Right cardiac atrium (tissue), 5 donors: ENCODE results near the gene LRMDA. TPM values are rescaled to one million over a fixed set of nuclear protein-coding genes. Genes with fewer than 3 reads are reported as not detected.
A peak's percentile ranks its signal among the peaks of the same experiment; 100 is the strongest.

Source experiments
- ATAC-seq, 2 donors: fragments of 200-7000 bp; cut with Tn5 transposase; one replicate each; pipeline versions ENCODE4 v1.8.0 to v1.9.1; 2020; ENCODE audit warnings: moderate library complexity in 2 of 2, mild to moderate bottlenecking in 1 of 2
- DNase-seq, 3 donors: peaks; one replicate each; pipeline ENCODE4 v3.0.0-alpha.2; 2020
- H3K27ac ChIP-seq: one replicate; pipeline ENCODE4 v1.5.1; 2013; ENCODE audit warnings: mild to moderate bottlenecking, low read length, control low read depth, moderate library complexity
- H3K27me3 ChIP-seq: one replicate; pipeline ENCODE4 v1.6.1; 2013; ENCODE audit not compliant: control insufficient read depth, insufficient read depth
- H3K4me1 ChIP-seq: one replicate; pipeline ENCODE4 v1.6.1; 2013; ENCODE audit warnings: low read length; ENCODE audit not compliant: control insufficient read depth, insufficient read depth
- H3K4me3 ChIP-seq: one replicate; pipeline ENCODE4 v1.5.1; 2013; ENCODE audit warnings: low read length, control low read depth
- H3K9me3 ChIP-seq: one replicate; pipeline ENCODE4 v1.6.1; 2013; ENCODE audit warnings: low read length; ENCODE audit not compliant: control insufficient read depth
- WGBS: extraction: QIAGEN DNeasy Blood & Tissue Kit; methylation state at CpG from one replicate; pipeline ENCODE4 v1.1.7; 2013; 5-methylcytosine and 5-hydroxymethylcytosine counted together
- intact Hi-C, 4 donors: fragments of 100-400 bp; cut with DNase I; formaldehyde crosslinking; loops; one replicate each; pipeline versions ENCODE4 v1.11.0 to v1.14.0; 2022 to 2023
- polyA plus RNA-seq: library from polyadenylated mRNA; stranded (reverse); fragments of 200-250 nt; gene quantifications from one replicate; pipeline ENCODE4 v1.2.3, GENCODE V29; 2013
- total RNA-seq, 4 donors: library from RNA; stranded (reverse); fragmentation: NEBNext Ultra II Directional; extraction: Animal tissue kit (Norgen Biotek cat#: 25700); gene quantifications; one replicate each; pipeline ENCODE4 v1.2.1, GENCODE V29; 2021
- donor health status: healthy with polysubstance abuse.
- donor health status: DM: no; HTN: yes; CAD: no.
- donor health status: DM: no; HTN: no; CAD: no.
- donor health status: DM: no; HTN: yes; CAD: no; lungs with severe emphysema.
- donor health status: DM: yes; HTN: yes; CAD: no.

LRMDA gene
- total and polyA plus RNA-seq, 5 donors = 42.7 to 97.9 (median 48.8) TPM

DNA sequence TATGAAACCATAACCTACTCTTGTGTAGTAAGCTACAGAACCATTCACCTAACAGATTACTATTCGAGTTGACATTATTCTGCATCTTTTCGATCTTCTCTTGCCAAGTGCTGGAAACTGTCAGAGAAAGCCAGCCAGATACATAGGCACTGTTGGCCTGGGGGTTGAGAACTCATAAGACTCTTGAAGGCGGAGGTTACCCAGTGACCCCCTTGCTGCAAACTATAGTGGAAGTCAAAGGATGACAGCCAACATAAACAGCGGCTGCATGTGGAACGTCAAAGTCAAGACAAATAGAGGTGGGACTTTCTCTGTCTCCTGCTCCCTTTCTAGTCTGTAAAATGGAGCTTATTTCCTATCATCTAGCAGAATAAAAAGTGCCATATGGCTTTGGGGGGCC, 394.2 kb downstream of the LRMDA start:
- DNase-seq = no peak
- 80% methylated on average over 5 of the region's 5 CpGs for WGBS
- no peak for ATAC-seq
- Histone ChIP-seq H3K9me3 (no peaks in the 10 kb centered on the region), H3K4me1 (peaks cover 2% of the 10 kb centered on the region), H3K4me3 (no peak overlapping the region), H3K27ac (no peak overlapping the region), H3K27me3 (no peaks in the 10 kb centered on the region)
- intact Hi-C loops = no loop called here

DNA sequence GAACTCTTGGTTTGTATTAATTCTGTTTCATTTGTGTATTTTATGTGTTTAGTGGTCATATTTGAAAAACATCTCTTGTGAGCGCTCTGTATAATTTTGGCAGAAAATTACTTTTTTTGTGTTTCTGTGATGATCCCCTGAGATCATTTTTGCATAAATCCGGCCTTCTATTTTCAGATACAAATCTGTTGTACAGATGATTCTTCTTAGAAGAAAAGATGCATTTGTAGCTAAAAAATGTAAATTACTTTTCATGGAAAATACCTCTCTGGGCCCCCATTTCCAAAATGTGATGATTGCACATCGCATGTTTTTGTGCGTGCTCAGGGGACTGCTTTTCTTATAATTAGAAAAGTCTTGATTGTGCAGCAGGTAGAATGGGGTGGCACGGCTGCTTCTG, 395.4 kb downstream of the LRMDA start:
- no peak for ATAC-seq
- intact Hi-C loops = no loop called here
- WGBS = 72% methylated on average over 5 of the region's 5 CpGs

GRCh38 chr10:75827587-75828021, 396.2 kb downstream of the LRMDA start:
- Histone ChIP-seq H3K4me3 (no peak overlapping the region), H3K27me3 (no peaks in the 10 kb centered on the region), H3K27ac (no peak overlapping the region), H3K9me3 (no peaks in the 10 kb centered on the region), H3K4me1 (peaks cover 2% of the 10 kb centered on the region)
- DNase-seq (no peak), ATAC-seq (no peak)
- WGBS = 79% methylated on average over 5 of the region's 5 CpGs
- intact Hi-C loops = no loop called here

More for the DNA sequence above, 395.4 kb downstream of the LRMDA start:
- Histone ChIP-seq H3K9me3 (no peaks in the 10 kb centered on the region), H3K4me1 (peaks cover 2% of the 10 kb centered on the region), H3K4me3 (no peak overlapping the region), H3K27me3 (no peaks in the 10 kb centered on the region), H3K27ac (no peak overlapping the region)
- DNase-seq = no peak

GRCh38 chr10:75828413-75828812, 397.0 kb downstream of the LRMDA start:
- Histone ChIP-seq H3K9me3 (no peaks in the 10 kb centered on the region), H3K27ac (no peak overlapping the region), H3K27me3 (no peaks in the 10 kb centered on the region), H3K4me1 (peaks cover 2% of the 10 kb centered on the region), H3K4me3 (no peak overlapping the region)
- no peak for ATAC-seq
- 81% methylated on average over 3 of the region's 3 CpGs for WGBS
- intact Hi-C loops = no loop called here
- DNase-seq = no peak

- DNase-seq (no peak), ATAC-seq (no peak)
- Histone ChIP-seq H3K4me1 (no peaks in the 10 kb centered on the region), H3K4me3 (no peak overlapping the region), H3K9me3 (no peaks in the 10 kb centered on the region), H3K27ac (no peak overlapping the region), H3K27me3 (no peaks in the 10 kb centered on the region)
- intact Hi-C loops = no loop called here
- WGBS = 88% methylated on average over 3 of the region's 3 CpGs
Measured at GRCh38 chr10:75836064-75836463, 404.6 kb downstream of the LRMDA start.

DNA sequence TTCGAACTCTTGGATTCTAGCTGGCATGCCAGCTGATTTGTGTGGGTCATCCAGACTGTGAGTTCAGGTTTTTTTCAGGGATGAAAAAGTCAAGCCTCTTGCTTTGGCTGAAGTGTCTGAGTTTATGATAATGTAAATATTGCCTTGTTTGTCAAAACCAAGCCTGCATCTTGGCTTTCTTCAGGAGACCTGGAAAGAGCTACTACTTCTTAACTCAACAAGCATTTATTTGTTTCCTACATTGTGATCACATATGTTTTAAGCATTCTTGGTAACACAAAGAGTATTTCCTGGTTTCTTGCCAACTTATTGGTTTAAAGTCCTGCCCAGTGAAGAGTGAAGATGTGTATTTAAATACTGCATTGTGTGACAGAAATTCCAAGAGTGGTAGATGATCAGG, 407.1 kb downstream of the LRMDA start:
- no peaks in the 10 kb centered on the region for H3K27me3 ChIP-seq
- H3K27ac ChIP-seq = no peak overlapping the region
- intact Hi-C loops = no loop called here
- no peak overlapping the region for H3K4me3 ChIP-seq
- no peaks in the 10 kb centered on the region for H3K4me1 ChIP-seq
- ATAC-seq = no peak
- H3K9me3 ChIP-seq = no peaks in the 10 kb centered on the region
- DNase-seq = no peak
- 82% methylated on average over 1 of the region's 1 CpG for WGBS

DNA sequence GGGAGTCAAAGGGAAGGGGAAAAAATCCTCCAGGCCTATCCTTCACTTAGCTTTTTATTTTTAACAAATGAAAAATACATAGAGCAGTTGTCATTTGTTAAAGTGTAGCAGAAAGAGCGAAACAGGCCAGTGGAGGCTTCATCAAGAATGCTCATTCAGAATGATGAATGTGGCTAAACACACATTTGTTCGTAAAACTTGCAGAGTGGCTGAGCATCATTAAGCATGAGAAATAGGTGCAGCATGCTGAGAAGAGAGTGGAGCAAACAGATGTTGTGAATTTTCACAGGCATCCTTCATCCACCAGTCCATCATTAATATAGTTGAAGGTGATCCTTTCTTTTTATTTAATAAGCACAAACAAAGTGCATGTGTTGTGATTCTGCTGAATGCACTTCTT, 407.6 kb downstream of the LRMDA start:
- intact Hi-C loops = no loop called here
- no peaks in the 10 kb centered on the region for H3K27me3 ChIP-seq
- no peaks in the 10 kb centered on the region for H3K9me3 ChIP-seq
- no peak for ATAC-seq
- no peak for DNase-seq
- no peak overlapping the region for H3K27ac ChIP-seq
- H3K4me3 ChIP-seq = no peak overlapping the region
- no peaks in the 10 kb centered on the region for H3K4me1 ChIP-seq
- WGBS = 94% methylated on average over 2 of the region's 2 CpGs

DNA sequence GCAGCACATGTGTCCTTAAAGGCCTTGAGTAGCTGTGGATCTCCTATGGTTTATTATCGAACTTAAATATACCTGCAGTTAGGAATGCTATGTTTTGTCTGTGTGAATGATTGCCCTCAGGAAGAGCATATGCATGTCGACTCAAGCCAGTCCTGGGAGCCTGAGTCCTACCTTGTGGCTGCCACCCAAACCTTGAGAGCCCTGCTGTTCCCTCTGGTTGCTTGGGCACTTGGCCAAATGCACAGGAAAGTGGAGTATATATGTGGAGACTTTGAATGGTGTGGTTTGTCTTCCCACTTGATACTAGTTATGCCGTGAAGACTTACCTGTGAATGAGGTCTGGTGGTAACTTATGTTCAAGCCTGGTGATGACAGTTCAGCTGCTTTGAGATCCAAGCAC, 409.8 kb downstream of the LRMDA start:
- intact Hi-C loops = no loop called here
- Histone ChIP-seq H3K27me3 (no peaks in the 10 kb centered on the region), H3K9me3 (no peaks in the 10 kb centered on the region), H3K27ac (no peak overlapping the region), H3K4me3 (no peak overlapping the region), H3K4me1 (no peaks in the 10 kb centered on the region)
- DNase-seq (peak in 1 of 3 donors; percentile 26), ATAC-seq (no peak)
- 91% methylated on average over 3 of the region's 3 CpGs for WGBS

DNA sequence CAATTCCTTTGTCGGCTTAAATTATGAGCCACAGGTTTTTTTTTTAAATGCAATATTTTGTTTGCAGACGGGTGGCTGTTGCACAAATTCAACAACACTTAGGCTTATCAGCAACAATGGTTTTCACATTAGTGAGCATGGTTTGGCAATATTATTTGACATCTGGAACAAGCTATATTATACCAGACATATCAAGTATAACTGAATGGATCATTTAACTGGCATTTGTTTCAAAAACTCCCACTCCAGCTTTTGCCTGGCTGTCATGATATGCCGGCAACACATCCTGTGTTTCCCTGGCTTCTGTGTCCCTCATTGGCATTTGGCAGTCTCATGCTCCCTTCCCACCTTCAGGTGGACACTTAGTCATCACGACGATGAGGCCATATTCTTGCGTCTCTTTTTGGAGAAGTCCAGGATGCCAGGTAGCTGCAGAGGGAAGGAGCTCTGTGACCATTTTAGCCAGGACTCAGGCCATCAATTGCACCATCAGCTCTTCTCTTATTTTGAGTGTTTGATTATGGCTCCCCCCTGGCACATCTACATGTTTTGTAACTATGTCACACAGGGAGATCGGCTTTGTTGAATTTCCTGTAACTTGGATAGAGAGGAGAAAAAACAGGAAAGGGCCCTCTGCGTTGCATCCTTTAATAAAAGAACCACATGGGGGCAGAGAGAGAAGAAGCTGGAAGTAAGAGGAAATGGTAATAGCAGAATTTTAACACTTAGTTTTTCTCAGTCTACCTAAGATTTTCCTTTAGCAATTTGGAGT, 413.9 kb downstream of the LRMDA start:
- DNase-seq (no peak), ATAC-seq (no peak)
- WGBS = 54% methylated on average over 8 of the region's 8 CpGs
- Histone ChIP-seq H3K4me3 (no peak overlapping the region), H3K4me1 (no peaks in the 10 kb centered on the region), H3K9me3 (no peaks in the 10 kb centered on the region), H3K27ac (no peak overlapping the region), H3K27me3 (no peaks in the 10 kb centered on the region)
- intact Hi-C loops = no loop called here

DNA sequence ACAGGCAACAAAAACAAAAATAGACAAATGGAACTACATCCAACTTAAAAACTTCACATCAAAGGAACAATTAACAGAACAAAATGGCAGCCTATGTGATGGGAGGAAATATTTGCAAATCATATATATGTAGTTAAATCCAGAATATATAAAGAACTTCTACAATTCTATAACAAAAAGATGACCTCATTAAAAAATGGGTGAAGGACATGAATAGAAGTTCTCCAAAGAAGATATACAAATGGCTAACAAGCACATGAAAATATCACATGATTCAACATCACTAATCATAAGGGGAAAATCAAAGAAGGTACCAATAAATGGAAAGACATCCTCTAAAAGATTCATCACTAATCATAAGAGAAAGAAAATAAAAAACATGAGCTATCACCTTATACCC, 416.1 kb downstream of the LRMDA start:
- DNase-seq (no peak), ATAC-seq (no peak)
- no peaks in the 10 kb centered on the region for H3K9me3 ChIP-seq
- H3K27me3 ChIP-seq = no peaks in the 10 kb centered on the region
- no peak overlapping the region for H3K27ac ChIP-seq
- H3K4me3 ChIP-seq = no peak overlapping the region
- no peaks in the 10 kb centered on the region for H3K4me1 ChIP-seq
- intact Hi-C loops = no loop called here

DNA sequence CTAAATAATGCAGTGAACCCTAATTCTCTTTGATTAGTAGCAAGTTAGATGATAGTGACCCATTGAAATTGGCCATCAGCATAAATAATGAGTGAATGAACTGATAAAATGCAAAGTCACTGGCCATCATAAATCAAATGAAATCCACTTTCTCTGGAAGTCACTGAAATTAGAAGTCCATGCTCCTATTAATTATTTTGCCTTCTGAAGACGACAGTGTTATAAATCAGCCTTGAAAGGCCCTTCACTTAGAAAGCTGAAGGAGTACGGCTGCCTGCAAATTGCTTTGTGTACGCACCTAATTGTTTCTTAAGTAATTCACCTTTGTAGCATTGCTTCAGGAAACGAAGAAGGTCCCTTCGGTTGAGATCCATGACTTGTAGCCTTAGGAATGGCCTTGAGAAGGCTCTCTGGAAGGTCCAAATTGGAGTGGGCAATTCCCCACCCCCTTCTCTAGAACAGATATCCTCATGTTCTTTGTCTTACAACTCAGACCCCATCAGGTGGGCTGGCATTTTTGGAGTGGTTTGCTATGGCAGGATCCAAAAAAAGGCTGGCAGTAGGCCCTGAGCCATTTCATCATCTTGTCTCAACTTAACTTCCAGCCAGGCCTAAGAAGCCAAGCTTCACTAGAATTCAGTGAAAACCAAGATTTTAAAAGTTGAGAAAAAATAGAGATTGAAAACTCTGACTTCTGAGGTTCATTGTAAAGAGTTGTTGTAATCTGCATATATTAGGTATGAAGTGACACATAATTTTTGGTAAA, 420.3 kb downstream of the LRMDA start:
- DNase-seq = peak in 2 of 3 donors; percentile 16 to 36
- Histone ChIP-seq H3K27ac (no peak overlapping the region), H3K27me3 (no peaks in the 10 kb centered on the region), H3K9me3 (no peaks in the 10 kb centered on the region), H3K4me3 (no peak overlapping the region), H3K4me1 (peaks cover 2% of the 10 kb centered on the region)
- WGBS = 89% methylated on average over 5 of the region's 5 CpGs
- intact Hi-C loops = no loop called here
- ATAC-seq = no peak
